Natural killer cell (primary cell): ENCODE measurements around the gene SHMT2. TPM values are rescaled to one million over a fixed set of nuclear protein-coding genes. Genes with fewer than 3 reads are reported as not detected.
A peak's percentile ranks its signal among the peaks of the same experiment; 100 is the strongest.
"Not testable (repeated sequence)": the region's sequence is repeated elsewhere in the genome, so short reads cannot be mapped to it uniquely, and the experiment has no call there.

Experiments
- ATAC-seq, 3 donors: fragments of 150-1000 bp in 2 of 3; fragments of 200-7000 bp in 1 of 3; cut with Tn5 transposase; 1 replicate in 1 of 3; 2 replicates in 2 of 3; pipeline ENCODE4 v1.10.0; 2021; ENCODE audit warnings: mild to moderate bottlenecking in 2 of 3, moderate library complexity in 2 of 3
- DNase-seq, 2 donors: peaks; one replicate each; pipeline versions ENCODE4 v3.0.0 to v3.0.0-alpha.2; 2013 to 2021; ENCODE audit warnings: mixed read lengths in 1 of 2
- H3K27ac ChIP-seq: one replicate; pipeline ENCODE4 v1.5.1; 2013; ENCODE audit warnings: mild to moderate bottlenecking, low read length
- H3K27me3 ChIP-seq: one replicate; pipeline ENCODE4 v1.6.1; 2013; ENCODE audit warnings: low read length; ENCODE audit not compliant: control insufficient read depth, insufficient read depth
- H3K36me3 ChIP-seq: one replicate; pipeline ENCODE4 v1.6.1; 2013; ENCODE audit warnings: low read length; ENCODE audit not compliant: control insufficient read depth, insufficient read depth
- H3K4me1 ChIP-seq: one replicate; pipeline ENCODE4 v1.6.1; 2013; ENCODE audit warnings: low read length; ENCODE audit not compliant: control insufficient read depth, insufficient read depth
- H3K4me3 ChIP-seq: one replicate; pipeline ENCODE4 v1.5.1; 2013; ENCODE audit warnings: low read length
- H3K9me3 ChIP-seq: one replicate; pipeline ENCODE4 v1.6.1; 2013; ENCODE audit warnings: low read length; ENCODE audit not compliant: control insufficient read depth, insufficient read depth
- H3K27ac Mint-ChIP-seq, 2 donors: one replicate each; pipeline ENCODE4 v1.8.0; 2022; ENCODE audit warnings: mild to moderate bottlenecking in 2 of 2, mixed read lengths in 2 of 2, moderate library complexity in 1 of 2
- H3K27me3 Mint-ChIP-seq, 2 donors: one replicate each; pipeline ENCODE4 v1.8.0; 2022; ENCODE audit warnings: low read depth in 2 of 2, mixed read lengths in 2 of 2
- H3K36me3 Mint-ChIP-seq: one replicate; pipeline ENCODE4 v1.8.0; 2022; ENCODE audit warnings: mixed read lengths
- H3K4me1 Mint-ChIP-seq, 2 donors: one replicate each; pipeline ENCODE4 v1.8.0; 2022; ENCODE audit warnings: mixed read lengths in 2 of 2
- H3K4me3 Mint-ChIP-seq: one replicate; pipeline ENCODE4 v1.8.0; 2022; ENCODE audit warnings: mild to moderate bottlenecking, moderate library complexity, mixed read lengths
- H3K9me3 Mint-ChIP-seq, 2 donors: one replicate each; pipeline ENCODE4 v1.8.0; 2022; ENCODE audit warnings: mixed read lengths in 2 of 2
- CTCF ChIP-seq: fragments of 200-600 bp; IDR thresholded peaks from one replicate; pipeline ENCODE4 v1.8.0; 2022; ENCODE audit warnings: antibody characterized with exemption
- WGBS: methylation state at CpG from one replicate; pipeline ENCODE4 v1.1.7; 2013; ENCODE audit warnings: missing lambda C conversion rate; ENCODE audit not compliant: insufficient coverage; 5-methylcytosine and 5-hydroxymethylcytosine counted together
- intact Hi-C: fragments of 100-400 bp; cut with micrococcal nuclease; formaldehyde crosslinking; loops from one replicate; pipeline ENCODE4 v1.14.2; 2022
- total RNA-seq, 4 donors: library from RNA; stranded (reverse); fragments of 120-200 nt in 1 of 4; gene quantifications; one replicate each; pipeline versions ENCODE4 v1.2.3 to v1.2.4, GENCODE V29; 2013 to 2022

The SHMT2 gene
- total RNA-seq, 3 donors from 2014 or later (not counting 1 experiment from before 2014, with no cell fraction given), result 28.6 to 39.3 (median 34.9) TPM

GRCh38 chr12:57270966-57271470 is 41.5 kb downstream of the SHMT2 start:
- intact Hi-C loops, result no loop called here
- no peak for TF ChIP-seq CTCF
- Histone ChIP-seq H3K36me3 (peaks cover 54% of the 10 kb centered on the region), H3K27me3 (no peaks in the 10 kb centered on the region), H3K27ac (no peak overlapping the region), H3K9me3 (no peaks in the 10 kb centered on the region), H3K4me1 (no peaks in the 10 kb centered on the region), H3K4me3 (no peak overlapping the region)
- WGBS, result 80% methylated on average over 1 of the region's 1 CpG
- DNase-seq (no peak), ATAC-seq (no peak)
- H3K27me3 Mint-ChIP-seq, result no peaks in the 10 kb centered on the region
- H3K27ac Mint-ChIP-seq, result no peak overlapping the region
- H3K4me1 Mint-ChIP-seq, result no peaks in the 10 kb centered on the region
- no peak overlapping the region for H3K4me3 Mint-ChIP-seq
- peaks cover 23% of the 10 kb centered on the region for H3K36me3 Mint-ChIP-seq
- H3K9me3 Mint-ChIP-seq, result no peaks in the 10 kb centered on the region

- H3K4me1 Mint-ChIP-seq, result no peaks in the 10 kb centered on the region
- Histone ChIP-seq H3K4me1 (no peaks in the 10 kb centered on the region), H3K36me3 (peaks cover 49% of the 10 kb centered on the region), H3K27me3 (no peaks in the 10 kb centered on the region), H3K4me3 (no peak overlapping the region), H3K9me3 (no peaks in the 10 kb centered on the region), H3K27ac (no peak overlapping the region)
- no peaks in the 10 kb centered on the region for H3K9me3 Mint-ChIP-seq
- ATAC-seq (no peak), DNase-seq (no peak)
- peak overlapping the region in 1 of 2 donors; percentile 55 for H3K27ac Mint-ChIP-seq
- 93% methylated on average over 7 of the region's 7 CpGs for whole genome bisulfite sequencing
- peaks cover 25% of the 10 kb centered on the region for H3K36me3 Mint-ChIP-seq
- intact Hi-C loops, result no loop called here
- H3K4me3 Mint-ChIP-seq, result no peak overlapping the region
- no peaks in the 10 kb centered on the region for H3K27me3 Mint-ChIP-seq
- no peak for TF ChIP-seq CTCF
Observed at GRCh38 chr12:57272337-57273151, 43.0 kb downstream of the SHMT2 start.

- Histone ChIP-seq H3K9me3 (no peaks in the 10 kb centered on the region), H3K36me3 (peaks cover 49% of the 10 kb centered on the region), H3K27me3 (no peaks in the 10 kb centered on the region), H3K4me1 (no peaks in the 10 kb centered on the region), H3K27ac (no peak overlapping the region), H3K4me3 (no peak overlapping the region)
- TF ChIP-seq CTCF, result no peak
- Mint-ChIP-seq H3K4me3 (no peak overlapping the region), H3K9me3 (no peaks in the 10 kb centered on the region), H3K27ac (no peak overlapping the region), H3K4me1 (no peaks in the 10 kb centered on the region), H3K36me3 (peaks cover 35% of the 10 kb centered on the region), H3K27me3 (no peaks in the 10 kb centered on the region)
- intact Hi-C loops, result no loop called here
- DNase-seq (no peak), ATAC-seq (no peak)
Observed at GRCh38 chr12:57273516-57273915, 44.0 kb downstream of the SHMT2 start.

GRCh38 chr12:57276233-57276632 is 46.7 kb downstream of the SHMT2 start:
- peaks cover 6 to 12% of the 10 kb centered on the region in 2 donors for H3K4me1 Mint-ChIP-seq

More at GRCh38 chr12:57276233-57276632, 46.7 kb downstream of the SHMT2 start:
- H3K4me3 ChIP-seq, H3K4me3 Mint-ChIP-seq, H3K27me3 ChIP-seq, H3K9me3 Mint-ChIP-seq, H3K4me1 ChIP-seq, ATAC-seq, H3K27ac ChIP-seq, DNase-seq, H3K27ac Mint-ChIP-seq, H3K9me3 ChIP-seq, H3K27me3 Mint-ChIP-seq, intact Hi-C loops: not testable (repeated sequence)
- peaks cover 36% of the 10 kb centered on the region for H3K36me3 Mint-ChIP-seq
- H3K36me3 ChIP-seq, result peaks cover 47% of the 10 kb centered on the region
- WGBS, result 98% methylated on average over 5 of the region's 6 CpGs
